BLaER1 (cell line): ENCODE measurements around the gene FGD5.

ENCODE experiments used
- H3K27ac ChIP-seq: shearing (Covaris generic); formaldehyde crosslinking; 2 replicates; pipeline ENCODE4 v1.8.1; 2022
- H3K27me3 ChIP-seq: shearing (Covaris generic); formaldehyde crosslinking; 2 replicates; pipeline ENCODE4 v1.8.1; 2022
- H3K36me3 ChIP-seq: shearing (Covaris generic); formaldehyde crosslinking; 2 replicates; pipeline ENCODE4 v1.8.1; 2022
- H3K4me1 ChIP-seq: shearing (Covaris generic); formaldehyde crosslinking; 2 replicates; pipeline ENCODE4 v1.8.1; 2022
- H3K4me2 ChIP-seq: shearing (Covaris generic); formaldehyde crosslinking; 2 replicates; pipeline ENCODE4 v1.8.1; 2022
- H3K4me3 ChIP-seq: shearing (Covaris generic); formaldehyde crosslinking; 2 replicates; pipeline ENCODE4 v1.8.1; 2022
- H3K9ac ChIP-seq: shearing (Covaris generic); formaldehyde crosslinking; 2 replicates; pipeline ENCODE4 v1.8.1; 2022
- H3K9me3 ChIP-seq: shearing (Covaris generic); formaldehyde crosslinking; 2 replicates; pipeline ENCODE4 v1.8.1; 2022
- H4K20me1 ChIP-seq: shearing (Covaris generic); formaldehyde crosslinking; 2 replicates; pipeline ENCODE4 v1.8.1; 2022
- Cebpa-rat ChIP-seq: shearing (Covaris generic); IDR thresholded peaks from 2 replicates; pipeline ENCODE4 v1.8.1; 2022

The FGD5 gene

DNA sequence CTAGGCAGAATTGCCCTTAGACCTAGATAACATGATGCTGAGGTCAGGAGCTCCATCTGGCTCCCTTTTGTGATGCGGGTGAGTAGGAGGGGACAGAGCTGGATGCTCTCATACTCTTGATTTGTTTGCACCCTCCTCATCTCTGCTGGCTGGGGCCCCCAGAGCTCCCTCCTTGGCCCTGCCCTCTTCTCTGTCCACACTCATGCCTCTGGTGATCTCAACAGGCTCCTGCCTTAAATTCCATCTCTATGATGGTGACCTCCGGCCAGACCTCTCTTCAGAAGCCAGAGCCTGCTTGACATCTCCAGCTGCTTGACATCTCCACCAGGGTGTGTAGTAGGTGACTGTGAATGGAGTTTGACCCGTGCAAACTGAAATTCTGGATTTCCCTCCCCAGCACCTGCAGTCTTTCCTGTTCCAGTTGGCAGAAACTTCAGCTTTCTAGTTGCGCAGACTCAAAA lies 4.3 kb upstream of the FGD5 start:
- no peak overlapping the region for H3K9ac ChIP-seq
- no peak overlapping the region for H3K4me2 ChIP-seq
- H3K9me3 ChIP-seq, result peaks cover 16% of the 10 kb centered on the region
- no peaks in the 10 kb centered on the region for H4K20me1 ChIP-seq
- H3K36me3 ChIP-seq, result no peaks in the 10 kb centered on the region
- no peaks in the 10 kb centered on the region for H3K4me1 ChIP-seq
- H3K27ac ChIP-seq, result no peak overlapping the region
- H3K4me3 ChIP-seq, result no peak overlapping the region
- H3K27me3 ChIP-seq, result peaks cover 40% of the 10 kb centered on the region
- TF ChIP-seq Cebpa-rat, result no peak

DNA sequence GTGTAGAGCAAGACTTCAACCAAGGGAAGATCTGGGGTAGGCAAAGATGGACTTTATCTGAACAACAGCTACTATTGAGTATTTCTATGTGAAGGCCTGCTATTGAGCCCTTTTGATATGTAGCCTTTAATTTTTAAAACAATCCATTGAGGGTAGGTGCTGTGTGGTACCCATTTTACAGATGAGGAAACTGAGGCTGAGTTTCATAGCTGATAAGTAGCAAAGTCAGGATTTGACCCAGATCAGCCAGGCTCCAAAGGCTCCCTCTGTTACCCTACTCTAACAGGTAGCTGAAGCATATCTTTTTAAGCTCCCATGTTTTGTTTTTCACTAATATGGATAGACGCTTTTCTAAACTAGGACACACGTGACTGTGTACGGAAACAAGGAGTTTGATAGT lies 2.4 kb upstream of the FGD5 start:
- Histone ChIP-seq H4K20me1 (no peaks in the 10 kb centered on the region), H3K27me3 (peaks cover 22% of the 10 kb centered on the region), H3K9me3 (peaks cover 1% of the 10 kb centered on the region), H3K27ac (no peak overlapping the region), H3K36me3 (no peaks in the 10 kb centered on the region), H3K9ac (no peak overlapping the region), H3K4me1 (no peaks in the 10 kb centered on the region), H3K4me3 (no peak overlapping the region), H3K4me2 (no peak overlapping the region)
- TF ChIP-seq Cebpa-rat, result no peak

DNA sequence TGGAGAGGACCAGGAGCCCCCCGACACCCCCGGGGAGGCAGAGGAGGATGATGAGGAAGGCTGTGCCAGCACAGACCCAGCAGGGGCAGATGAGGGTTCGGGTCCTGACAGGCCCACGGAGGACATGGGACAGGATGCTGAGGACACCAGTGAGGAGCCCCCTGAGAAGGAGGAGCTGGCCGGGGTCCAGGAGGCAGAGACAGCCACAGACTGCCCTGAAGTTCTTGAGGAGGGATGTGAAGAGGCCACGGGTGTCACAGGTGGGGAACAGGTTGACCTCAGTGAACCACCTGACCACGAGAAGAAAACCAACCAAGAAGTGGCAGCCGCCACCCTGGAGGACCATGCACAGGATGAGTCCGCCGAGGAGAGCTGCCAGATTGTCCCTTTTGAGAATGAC lies 909 bp downstream of the FGD5 start:
- Histone ChIP-seq H4K20me1 (no peaks in the 10 kb centered on the region), H3K4me2 (no peak overlapping the region), H3K9me3 (no peaks in the 10 kb centered on the region), H3K9ac (no peak overlapping the region), H3K27me3 (no peaks in the 10 kb centered on the region), H3K4me3 (no peak overlapping the region), H3K27ac (no peak overlapping the region), H3K4me1 (peaks cover 7% of the 10 kb centered on the region; the same call in 1 of the 2 replicates), H3K36me3 (no peaks in the 10 kb centered on the region)
- TF ChIP-seq Cebpa-rat, result no peak

DNA sequence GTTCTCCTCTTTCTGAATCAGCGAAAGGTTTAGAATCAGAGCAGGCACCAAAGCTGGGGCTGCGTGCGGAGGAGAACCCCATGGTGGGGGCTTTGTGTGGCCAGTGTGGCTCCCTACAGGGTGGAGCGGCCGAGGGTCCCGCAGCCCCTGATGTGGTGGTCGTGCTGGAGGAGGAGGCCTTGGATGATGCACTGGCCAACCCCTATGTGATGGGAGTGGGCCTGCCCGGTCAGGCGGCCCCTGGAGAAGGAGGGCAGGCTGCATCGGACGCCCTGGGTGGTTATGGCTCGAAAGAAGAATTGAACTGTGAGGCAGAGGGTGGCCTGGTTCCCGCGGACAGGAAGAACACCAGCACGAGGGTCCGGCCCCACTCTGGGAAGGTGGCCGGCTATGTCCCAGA lies 1.4 kb downstream of the FGD5 start:
- no peak for TF ChIP-seq Cebpa-rat
- no peaks in the 10 kb centered on the region for H3K36me3 ChIP-seq
- H3K9me3 ChIP-seq, result no peaks in the 10 kb centered on the region
- H3K27me3 ChIP-seq, result no peaks in the 10 kb centered on the region
- H3K4me2 ChIP-seq, result no peak overlapping the region
- no peaks in the 10 kb centered on the region for H4K20me1 ChIP-seq
- peaks cover 7% of the 10 kb centered on the region; the same call in 1 of the 2 replicates for H3K4me1 ChIP-seq
- H3K9ac ChIP-seq, result no peak overlapping the region
- H3K27ac ChIP-seq, result no peak overlapping the region
- no peak overlapping the region for H3K4me3 ChIP-seq

DNA sequence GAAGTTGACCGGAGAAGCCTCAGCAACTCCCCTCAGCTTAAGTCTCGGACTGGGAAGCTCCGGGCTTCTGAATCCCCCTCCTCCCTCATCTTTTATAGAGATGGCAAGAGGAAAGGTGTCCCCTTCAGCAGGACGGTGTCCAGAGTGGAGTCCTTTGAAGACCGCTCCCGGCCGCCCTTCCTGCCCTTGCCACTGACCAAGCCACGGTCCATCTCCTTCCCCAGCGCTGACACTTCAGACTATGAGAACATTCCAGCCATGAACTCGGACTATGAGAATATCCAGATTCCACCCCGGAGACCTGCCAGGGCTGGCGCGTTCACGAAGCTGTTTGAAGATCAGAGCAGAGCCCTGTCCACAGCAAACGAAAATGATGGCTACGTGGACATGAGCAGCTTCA lies 2.4 kb downstream of the FGD5 start:
- no peaks in the 10 kb centered on the region for H3K9me3 ChIP-seq
- TF ChIP-seq Cebpa-rat, result no peak
- no peaks in the 10 kb centered on the region for H3K27me3 ChIP-seq
- H3K4me2 ChIP-seq, result no peak overlapping the region
- H3K9ac ChIP-seq, result no peak overlapping the region
- H3K4me1 ChIP-seq, result peaks cover 7% of the 10 kb centered on the region; the same call in 1 of the 2 replicates
- no peak overlapping the region for H3K4me3 ChIP-seq
- H4K20me1 ChIP-seq, result no peaks in the 10 kb centered on the region
- H3K27ac ChIP-seq, result no peak overlapping the region
- no peaks in the 10 kb centered on the region for H3K36me3 ChIP-seq

DNA sequence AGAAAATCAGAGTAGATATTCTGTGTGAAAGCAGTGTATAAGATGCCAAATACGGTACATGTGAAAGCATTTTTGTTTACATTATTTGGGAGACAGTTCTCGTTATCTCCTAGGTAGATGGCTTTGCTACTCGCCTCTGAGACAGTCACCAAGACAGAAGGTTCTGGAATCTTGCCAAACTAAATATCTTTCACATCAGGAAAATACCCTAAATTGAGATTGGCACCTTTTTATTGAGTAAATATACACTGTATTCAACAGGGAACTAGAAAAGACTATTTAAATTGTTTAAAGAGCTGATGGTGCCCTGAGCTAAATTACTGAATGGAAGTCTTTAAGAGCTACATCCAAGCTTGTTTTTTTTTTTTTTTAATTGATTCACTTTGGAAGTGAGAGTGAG lies 3.4 kb downstream of the FGD5 start:
- Histone ChIP-seq H4K20me1 (no peaks in the 10 kb centered on the region), H3K27me3 (no peaks in the 10 kb centered on the region), H3K9me3 (no peaks in the 10 kb centered on the region), H3K4me3 (no peak overlapping the region), H3K27ac (no peak overlapping the region), H3K36me3 (no peaks in the 10 kb centered on the region), H3K9ac (no peak overlapping the region), H3K4me1 (peaks cover 7% of the 10 kb centered on the region; the same call in 1 of the 2 replicates), H3K4me2 (no peak overlapping the region)
- TF ChIP-seq Cebpa-rat, result no peak

DNA sequence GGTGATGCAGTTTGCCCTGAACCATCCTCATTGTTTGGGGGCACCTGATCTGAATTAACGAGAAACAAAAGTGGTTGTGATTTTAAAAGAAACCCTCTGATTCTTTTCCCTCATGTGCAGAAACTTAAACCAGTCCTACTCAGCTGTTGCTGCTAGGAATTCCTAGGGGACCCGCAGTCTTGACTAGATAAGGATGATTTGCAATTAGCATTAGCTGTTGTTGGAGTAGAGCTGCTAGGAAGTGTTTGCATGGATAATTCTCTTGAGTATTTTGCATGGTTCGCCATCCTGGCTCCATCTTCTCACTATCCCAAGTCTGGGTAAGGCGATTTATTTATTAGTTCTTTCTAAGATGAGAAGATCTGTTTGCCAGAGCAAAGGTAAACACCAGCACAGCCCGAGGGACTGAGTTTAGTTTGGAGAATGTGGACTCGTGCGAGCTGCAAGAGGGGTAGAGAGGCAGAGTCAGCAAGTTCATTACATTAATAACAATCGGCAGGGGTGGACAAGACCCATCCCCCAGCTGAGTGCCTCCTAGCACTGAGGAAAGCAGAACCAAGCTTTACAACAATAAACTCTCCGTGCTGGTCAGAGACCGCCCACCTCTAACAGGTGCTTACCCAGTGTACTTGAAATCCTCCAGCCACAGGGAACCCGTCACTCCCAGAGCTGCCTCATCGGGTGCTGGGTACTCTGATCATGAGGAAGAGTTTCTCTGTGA lies 4.1 kb downstream of the FGD5 start:
- peaks cover 7% of the 10 kb centered on the region; the same call in 1 of the 2 replicates for H3K4me1 ChIP-seq
- H3K9me3 ChIP-seq, result no peaks in the 10 kb centered on the region
- H3K9ac ChIP-seq, result no peak overlapping the region
- H3K4me2 ChIP-seq, result no peak overlapping the region
- no peak overlapping the region for H3K4me3 ChIP-seq
- H3K27ac ChIP-seq, result no peak overlapping the region
- no peaks in the 10 kb centered on the region for H3K36me3 ChIP-seq
- no peaks in the 10 kb centered on the region for H4K20me1 ChIP-seq
- no peak for TF ChIP-seq Cebpa-rat
- H3K27me3 ChIP-seq, result no peaks in the 10 kb centered on the region

DNA sequence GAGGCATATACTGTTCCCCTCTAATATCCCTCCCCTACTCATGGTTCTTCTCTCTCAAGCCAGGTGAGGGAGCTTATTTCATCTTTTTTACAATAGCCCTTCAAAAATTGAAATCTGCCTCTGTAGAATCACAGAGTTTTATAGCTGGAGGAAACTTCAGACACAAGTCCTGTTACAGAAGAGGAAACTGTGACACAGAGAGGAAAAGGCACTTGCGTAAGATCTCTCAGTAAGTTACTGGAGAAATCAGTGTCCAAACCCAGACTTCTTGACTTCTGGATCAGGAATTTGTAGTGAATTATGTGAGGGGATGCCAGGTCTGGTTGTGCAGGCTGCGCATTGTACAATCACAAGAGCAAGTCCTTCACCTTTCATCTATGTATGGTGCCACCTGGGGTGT lies 4.6 kb downstream of the FGD5 start:
- Histone ChIP-seq H4K20me1 (no peaks in the 10 kb centered on the region), H3K4me3 (no peak overlapping the region), H3K4me2 (no peak overlapping the region), H3K4me1 (peaks cover 7% of the 10 kb centered on the region; the same call in 1 of the 2 replicates), H3K9me3 (no peaks in the 10 kb centered on the region), H3K27me3 (no peaks in the 10 kb centered on the region), H3K27ac (no peak overlapping the region), H3K9ac (no peak overlapping the region), H3K36me3 (no peaks in the 10 kb centered on the region)
- no peak for TF ChIP-seq Cebpa-rat

DNA sequence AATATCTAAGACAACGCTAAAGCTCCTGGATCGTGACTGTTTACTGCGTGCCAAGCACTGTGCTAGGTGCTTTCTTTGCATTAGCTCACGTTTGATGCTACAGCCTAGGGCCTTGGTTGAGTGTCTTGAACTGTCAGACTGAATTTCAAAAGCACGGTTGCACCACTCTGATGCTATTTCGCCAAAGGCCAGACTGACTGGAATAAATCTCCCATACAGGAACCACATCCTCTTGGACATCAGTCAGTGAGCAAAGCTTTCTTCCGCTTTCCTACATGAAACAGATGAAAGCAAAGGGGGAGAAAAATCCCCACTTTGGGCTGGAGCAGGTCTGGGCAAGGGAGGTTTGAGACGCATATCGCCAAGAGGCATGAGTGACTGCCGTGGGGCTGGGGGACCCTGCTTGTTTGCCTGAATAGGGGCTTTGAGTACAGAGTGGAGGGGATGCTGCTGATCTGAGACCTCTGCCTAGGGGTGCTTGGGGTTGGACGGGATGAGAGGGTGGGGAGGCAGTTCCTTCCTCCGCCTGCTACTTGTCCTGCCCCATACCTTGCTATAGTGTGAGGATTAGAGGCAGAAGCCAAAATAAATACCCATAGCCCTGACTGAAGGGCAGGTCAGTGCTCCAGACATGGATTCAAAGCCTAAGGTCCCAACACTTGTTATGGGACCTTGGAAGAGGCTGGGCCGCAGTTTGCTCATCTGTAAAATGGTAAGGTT lies 5.3 kb downstream of the FGD5 start:
- no peaks in the 10 kb centered on the region for H3K9me3 ChIP-seq
- H3K27me3 ChIP-seq, result no peaks in the 10 kb centered on the region
- H3K9ac ChIP-seq, result no peak overlapping the region
- TF ChIP-seq Cebpa-rat, result no peak
- H3K36me3 ChIP-seq, result no peaks in the 10 kb centered on the region
- H3K4me1 ChIP-seq, result peaks cover 7% of the 10 kb centered on the region; the same call in 1 of the 2 replicates
- no peak overlapping the region for H3K4me2 ChIP-seq
- no peak overlapping the region for H3K4me3 ChIP-seq
- H3K27ac ChIP-seq, result no peak overlapping the region
- no peaks in the 10 kb centered on the region for H4K20me1 ChIP-seq

DNA sequence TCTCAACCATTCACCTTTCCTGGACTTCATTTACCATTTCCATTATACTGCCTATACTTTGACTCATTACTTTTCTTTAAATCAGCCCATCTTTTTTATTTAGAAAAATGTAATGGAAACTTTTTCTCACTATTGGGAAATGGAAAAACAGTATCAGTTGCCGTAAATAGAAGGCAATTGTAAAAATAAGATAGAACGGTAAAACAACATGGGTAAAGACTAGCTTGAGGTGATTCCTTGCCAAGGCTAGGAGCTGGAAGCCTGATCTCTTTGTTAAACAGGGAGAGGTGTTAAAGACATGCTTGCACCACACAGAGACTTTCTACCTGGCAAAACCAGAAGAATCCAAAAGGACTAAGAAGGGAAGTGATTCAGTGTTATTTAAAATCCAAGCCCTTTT lies 5.9 kb downstream of the FGD5 start:
- Histone ChIP-seq H3K27me3 (no peaks in the 10 kb centered on the region), H3K27ac (no peak overlapping the region), H3K4me1 (peaks cover 7% of the 10 kb centered on the region; the same call in 1 of the 2 replicates), H3K9ac (no peak overlapping the region), H4K20me1 (no peaks in the 10 kb centered on the region), H3K9me3 (no peaks in the 10 kb centered on the region), H3K4me3 (no peak overlapping the region), H3K4me2 (no peak overlapping the region), H3K36me3 (no peaks in the 10 kb centered on the region)
- TF ChIP-seq Cebpa-rat, result no peak
